Psoas muscle (tissue), 8 donors: ENCODE measurements around the gene SLC12A3. TPM values are rescaled to one million over a fixed set of nuclear protein-coding genes. Genes with fewer than 3 reads are reported as not detected.

Source experiments
- ATAC-seq, 4 donors: fragments of 200-7000 bp; cut with Tn5 transposase; one replicate each; pipeline ENCODE4 v1.9.1; 2020; ENCODE audit warnings: moderate library complexity in 3 of 4, mild to moderate bottlenecking in 2 of 4
- DNase-seq, 2 donors: peaks; one replicate each; pipeline ENCODE4 v3.0.0-alpha.2; 2020
- H3K27ac ChIP-seq: fragments of 200-600 bp; one replicate; pipeline ENCODE4 v1.8.0; 2022
- H3K27me3 ChIP-seq, 3 donors: fragments of 200-600 bp in 1 of 3; one replicate each; pipeline versions ENCODE4 v1.6.1 to v1.8.0; 2013 to 2022; ENCODE audit warnings: low read length in 2 of 3, mild to moderate bottlenecking in 2 of 3, moderate library complexity in 1 of 3; ENCODE audit not compliant: insufficient read depth in 3 of 3
- H3K36me3 ChIP-seq, 2 donors: fragments of 200-600 bp in 1 of 2; one replicate each; pipeline versions ENCODE4 v1.6.1 to v1.8.0; 2013 to 2022; ENCODE audit warnings: low read depth in 1 of 2, mild to moderate bottlenecking in 1 of 2, moderate library complexity in 1 of 2; ENCODE audit not compliant: insufficient read depth in 1 of 2
- H3K4me1 ChIP-seq: fragments of 200-600 bp; one replicate; pipeline ENCODE4 v1.8.0; 2022
- H3K4me3 ChIP-seq: fragments of 200-600 bp; one replicate; pipeline ENCODE4 v1.8.0; 2022; ENCODE audit warnings: mild to moderate bottlenecking
- H3K9me3 ChIP-seq: fragments of 200-600 bp; one replicate; pipeline ENCODE4 v1.8.0; 2022
- WGBS, 3 donors: extraction: QIAGEN DNeasy Blood & Tissue Kit; methylation state at CpG; one replicate each; pipeline versions ENCODE4 v1.1.6 to v1.1.7; 2013; 5-methylcytosine and 5-hydroxymethylcytosine counted together
- intact Hi-C, 2 donors: fragments of 100-400 bp; cut with DNase I; formaldehyde crosslinking; loops; one replicate each; pipeline versions ENCODE4 v1.11.0 to v1.14.2; 2022
- polyA plus RNA-seq, 3 donors: library from polyadenylated mRNA; stranded (reverse); fragments of 200-250 nt; gene quantifications; one replicate each; pipeline ENCODE4 v1.2.3, GENCODE V29; 2013
- total RNA-seq, 4 donors: library from RNA; stranded (reverse); fragmentation: NEBNext Ultra II Directional in 2 of 4; extraction: Animal tissue kit (Norgen Biotek cat#: 25700) in 2 of 4; gene quantifications; one replicate each; pipeline versions ENCODE4 v1.2.1 to v1.2.4, GENCODE V29; 2021 to 2023
- TF ChIP-seq, protein P1 (sequence below): fragments of 200-600 bp; IDR thresholded peaks from one replicate; pipeline ENCODE4 v1.8.0; 2022; ENCODE audit warnings: antibody characterized with exemption
- donor health status: healthy with polysubstance abuse.
- donor health status: DM: no; HTN: no; CAD: no; lungs with moderate emphysema.
- donor health status: Bipolar disorder and iron deficiency.
- donor health status: healthy.
- donor health status: DM: yes; HTN: yes; CAD: no.
- donor health status: DM: no; HTN: no; CAD: no.
- donor health status: DM: no; HTN: no; CAD: no.
- donor health status: DM: yes; HTN: yes; CAD: no.

Gene SLC12A3
- total and polyA plus RNA-seq, 7 donors, result 0.01 to 0.06 TPM; not detected in 5

DNA sequence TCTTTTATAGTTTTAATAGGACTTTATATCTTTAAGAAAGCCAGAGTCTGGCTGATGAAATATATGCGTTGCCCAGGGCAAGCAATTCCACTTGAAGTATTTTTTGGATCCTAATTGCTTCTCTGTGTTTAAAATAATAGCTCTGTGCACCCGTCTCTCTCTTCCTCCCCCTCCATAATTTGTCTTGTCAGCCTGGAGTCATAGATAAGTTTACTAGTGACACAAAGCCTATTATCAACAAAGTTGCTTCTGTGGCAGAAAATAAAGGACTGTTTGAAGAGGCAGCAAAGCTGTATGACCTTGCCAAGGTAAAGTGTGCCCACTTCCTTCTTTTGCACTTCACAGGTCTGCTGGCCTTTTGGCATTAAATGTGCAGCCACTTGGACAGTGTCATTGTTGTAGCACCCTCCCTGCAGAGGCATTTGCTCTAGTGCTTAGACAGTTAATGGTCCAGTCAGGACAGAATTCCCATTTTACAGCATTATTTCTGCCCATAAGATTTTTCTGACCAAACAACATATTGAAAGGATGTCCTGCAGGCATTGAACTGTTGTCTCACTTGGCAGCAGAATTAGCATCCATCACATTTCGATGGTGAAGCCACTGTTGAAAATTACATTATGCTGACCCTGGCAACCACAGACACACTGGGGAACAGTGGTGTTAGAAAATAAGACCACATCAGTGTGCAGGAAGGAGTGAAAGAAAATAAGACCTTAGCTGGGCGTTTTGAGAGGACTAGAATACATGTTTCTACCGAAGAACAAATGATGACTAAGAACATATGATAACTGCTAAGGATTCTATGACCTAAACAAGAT, 28.4 kb upstream of the SLC12A3 start:
- no peak overlapping the region for H3K4me3 ChIP-seq
- H3K4me1 ChIP-seq, result no peaks in the 10 kb centered on the region
- 83 to 91% (median 84%) methylated on average over 5 of the region's 5 CpGs for WGBS, 3 donors
- ATAC-seq (no peak), DNase-seq (no peak)
- no peaks in the 10 kb centered on the region for H3K27me3 ChIP-seq
- peaks cover 10 to 95% of the 10 kb centered on the region in 2 donors for H3K36me3 ChIP-seq
- H3K9me3 ChIP-seq, result no peaks in the 10 kb centered on the region
- H3K27ac ChIP-seq, result no peak overlapping the region
- TF ChIP-seq, protein P1, sequence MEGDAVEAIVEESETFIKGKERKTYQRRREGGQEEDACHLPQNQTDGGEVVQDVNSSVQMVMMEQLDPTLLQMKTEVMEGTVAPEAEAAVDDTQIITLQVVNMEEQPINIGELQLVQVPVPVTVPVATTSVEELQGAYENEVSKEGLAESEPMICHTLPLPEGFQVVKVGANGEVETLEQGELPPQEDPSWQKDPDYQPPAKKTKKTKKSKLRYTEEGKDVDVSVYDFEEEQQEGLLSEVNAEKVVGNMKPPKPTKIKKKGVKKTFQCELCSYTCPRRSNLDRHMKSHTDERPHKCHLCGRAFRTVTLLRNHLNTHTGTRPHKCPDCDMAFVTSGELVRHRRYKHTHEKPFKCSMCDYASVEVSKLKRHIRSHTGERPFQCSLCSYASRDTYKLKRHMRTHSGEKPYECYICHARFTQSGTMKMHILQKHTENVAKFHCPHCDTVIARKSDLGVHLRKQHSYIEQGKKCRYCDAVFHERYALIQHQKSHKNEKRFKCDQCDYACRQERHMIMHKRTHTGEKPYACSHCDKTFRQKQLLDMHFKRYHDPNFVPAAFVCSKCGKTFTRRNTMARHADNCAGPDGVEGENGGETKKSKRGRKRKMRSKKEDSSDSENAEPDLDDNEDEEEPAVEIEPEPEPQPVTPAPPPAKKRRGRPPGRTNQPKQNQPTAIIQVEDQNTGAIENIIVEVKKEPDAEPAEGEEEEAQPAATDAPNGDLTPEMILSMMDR, result no peak
- intact Hi-C loops, result no loop called here

GRCh38 chr16:56838622-56839337, 26.2 kb upstream of the SLC12A3 start:
- DNase-seq, result no peak
- Histone ChIP-seq H3K27me3 (no peaks in the 10 kb centered on the region), H3K27ac (no peak overlapping the region), H3K4me3 (no peak overlapping the region), H3K36me3 (peaks cover 10 to 95% of the 10 kb centered on the region in 2 donors), H3K4me1 (no peaks in the 10 kb centered on the region), H3K9me3 (no peaks in the 10 kb centered on the region)
- intact Hi-C loops, result no loop called here
- TF ChIP-seq, protein P1, result no peak
- 90 to 96% (median 94%) methylated on average over 9 of the region's 9 CpGs for WGBS, 3 donors
- no peak for ATAC-seq

GRCh38 chr16:56841233-56841632, 23.8 kb upstream of the SLC12A3 start:
- no peak for ATAC-seq
- Histone ChIP-seq H3K4me1 (no peaks in the 10 kb centered on the region), H3K27me3 (no peaks in the 10 kb centered on the region), H3K36me3 (peaks cover 10 to 92% of the 10 kb centered on the region in 2 donors), H3K27ac (no peak overlapping the region), H3K4me3 (no peak overlapping the region), H3K9me3 (no peaks in the 10 kb centered on the region)
- 77 to 85% (median 84%) methylated on average over 2 of the region's 2 CpGs for WGBS, 3 donors
- no peak for DNase-seq
- intact Hi-C loops, result no loop called here
- TF ChIP-seq, protein P1, result no peak

- DNase-seq (no peak), ATAC-seq (no peak)
- Histone ChIP-seq H3K9me3 (no peaks in the 10 kb centered on the region), H3K27me3 (no peaks in the 10 kb centered on the region), H3K4me1 (no peaks in the 10 kb centered on the region), H3K36me3 (peaks cover 9 to 88% of the 10 kb centered on the region in 2 donors), H3K4me3 (no peak overlapping the region), H3K27ac (no peak overlapping the region)
- intact Hi-C loops, result no loop called here
- TF ChIP-seq, protein P1, result no peak
- WGBS, 3 donors, result 91 to 92% (median 91%) methylated on average over 10 of the region's 10 CpGs
These were observed 23.3 kb upstream of the SLC12A3 start for GRCh38 chr16:56841659-56842058.
